Ammon's horn (tissue), 1 donor: ENCODE results near the gene PARD3.

Experiments
- DNase-seq: peaks from one replicate; pipeline ENCODE4 v3.0.0-alpha.2; 2016; ENCODE audit warnings: low spot score

Gene PARD3

GRCh38 chr10:34492081-34492480, 323.0 kb downstream of the PARD3 start:
- DNase-seq = peak; percentile 14

GRCh38 chr10:34491678-34492077, 323.4 kb downstream of the PARD3 start:
- peak; percentile 48 for DNase-seq

- DNase-seq = no peak
Measured at GRCh38 chr10:34489973-34490745, 324.9 kb downstream of the PARD3 start.

- DNase-seq = no peak
Measured at GRCh38 chr10:34489411-34489810, 325.7 kb downstream of the PARD3 start.

GRCh38 chr10:34488476-34489130, 326.5 kb downstream of the PARD3 start:
- no peak for DNase-seq

GRCh38 chr10:34486008-34486407, 329.1 kb downstream of the PARD3 start:
- no peak for DNase-seq

- DNase-seq = no peak
Measured at GRCh38 chr10:34484164-34484563, 330.9 kb downstream of the PARD3 start.

GRCh38 chr10:34480345-34480744, 334.8 kb downstream of the PARD3 start:
- no peak for DNase-seq

GRCh38 chr10:34479520-34480179, 335.4 kb downstream of the PARD3 start:
- DNase-seq = no peak

GRCh38 chr10:34477249-34477648, 337.8 kb downstream of the PARD3 start:
- DNase-seq = no peak

GRCh38 chr10:34476608-34477007, 338.5 kb downstream of the PARD3 start:
- no peak for DNase-seq

- DNase-seq = no peak
Measured at GRCh38 chr10:34475786-34476185, 339.3 kb downstream of the PARD3 start.

GRCh38 chr10:34475274-34475646, 339.8 kb downstream of the PARD3 start:
- no peak for DNase-seq

- no peak for DNase-seq
Measured at GRCh38 chr10:34474555-34475273, 340.4 kb downstream of the PARD3 start.

GRCh38 chr10:34474009-34474376, 341.1 kb downstream of the PARD3 start:
- no peak for DNase-seq

GRCh38 chr10:34473174-34474008, 341.7 kb downstream of the PARD3 start:
- no peak for DNase-seq

- DNase-seq = no peak
Measured at GRCh38 chr10:34470307-34470706, 344.8 kb downstream of the PARD3 start.

- DNase-seq = no peak
Measured at GRCh38 chr10:34469446-34469845, 345.6 kb downstream of the PARD3 start.

- DNase-seq = no peak
Measured at GRCh38 chr10:34467902-34468301, 347.2 kb downstream of the PARD3 start.

GRCh38 chr10:34467364-34467763, 347.7 kb downstream of the PARD3 start:
- DNase-seq = no peak

- DNase-seq = no peak
Measured at GRCh38 chr10:34465678-34466077, 349.4 kb downstream of the PARD3 start.

- no peak for DNase-seq
Measured at GRCh38 chr10:34464591-34464990, 350.5 kb downstream of the PARD3 start.
